NB4 (cell line): ENCODE data around the gene APC2.

Source experiments
- DNase-seq: peaks from one replicate; pipeline ENCODE4 v3.0.0; 2010; ENCODE audit warnings: low read depth
- H3K4me3 ChIP-seq: one replicate; pipeline ENCODE4 v1.5.1; 2011; ENCODE audit warnings: mild to moderate bottlenecking, low read depth, low read length, moderate library complexity
- MYC ChIP-seq: IDR thresholded peaks from 2 replicates; pipeline ENCODE4 v1.6.1; 2011; ENCODE audit warnings: low read depth, low read length
- POLR2A ChIP-seq: IDR thresholded peaks from 2 replicates; pipeline ENCODE4 v1.6.1; 2011; ENCODE audit warnings: mild to moderate bottlenecking; ENCODE audit not compliant: insufficient read length; ENCODE audit errors: extremely low read depth
- TF ChIP-seq, protein P1 (sequence below): IDR thresholded peaks from one replicate; pipeline ENCODE4 v1.5.1; 2012; ENCODE audit warnings: low read depth, low read length
- TF ChIP-seq, protein P2 (sequence below): IDR thresholded peaks from 2 replicates; pipeline ENCODE4 v1.6.1; 2011; ENCODE audit warnings: low read depth, low read length

Gene APC2

DNA sequence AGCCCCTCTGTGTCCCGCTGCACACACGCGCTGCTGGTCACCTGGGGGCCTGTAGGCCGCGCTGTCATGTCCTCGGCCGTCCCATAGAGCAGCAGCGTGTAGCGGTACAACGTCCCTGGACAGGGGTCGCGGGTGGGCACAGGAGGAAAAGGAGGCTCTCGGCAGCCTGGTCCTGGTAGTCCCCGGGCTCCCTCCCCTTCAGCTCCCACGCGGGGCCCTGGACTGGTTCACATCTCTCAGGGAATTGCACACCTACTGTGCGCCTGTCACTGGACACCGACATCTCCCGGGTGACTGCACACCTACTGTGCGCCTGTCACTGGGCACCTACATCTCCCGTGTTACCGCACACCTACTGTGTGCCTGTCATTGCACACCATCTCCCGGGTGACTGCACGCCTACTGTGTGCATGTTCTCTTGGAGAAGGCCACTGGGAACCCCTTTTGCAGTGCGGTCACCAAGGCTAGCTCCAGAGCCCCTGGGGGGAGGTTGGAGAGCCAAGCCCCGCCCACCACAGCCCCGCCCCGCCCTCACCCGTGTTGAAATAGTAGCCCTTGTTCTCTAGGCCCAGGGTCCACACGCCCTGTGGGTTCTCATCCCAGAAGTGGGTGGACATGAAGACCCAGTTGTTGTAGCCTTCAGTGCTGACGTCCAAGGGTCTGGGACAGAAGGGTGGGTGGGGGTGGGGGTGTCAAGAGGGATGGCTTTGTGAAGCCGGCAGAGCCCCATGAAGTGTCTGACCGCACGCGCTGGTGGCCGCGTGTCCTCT lies 32.6 kb downstream of the APC2 start:
- no peak overlapping the region for H3K4me3 ChIP-seq
- DNase-seq: no peak
- TF ChIP-seq POLR2A (no peak), MYC (no peak)
- TF ChIP-seq, protein P1, sequence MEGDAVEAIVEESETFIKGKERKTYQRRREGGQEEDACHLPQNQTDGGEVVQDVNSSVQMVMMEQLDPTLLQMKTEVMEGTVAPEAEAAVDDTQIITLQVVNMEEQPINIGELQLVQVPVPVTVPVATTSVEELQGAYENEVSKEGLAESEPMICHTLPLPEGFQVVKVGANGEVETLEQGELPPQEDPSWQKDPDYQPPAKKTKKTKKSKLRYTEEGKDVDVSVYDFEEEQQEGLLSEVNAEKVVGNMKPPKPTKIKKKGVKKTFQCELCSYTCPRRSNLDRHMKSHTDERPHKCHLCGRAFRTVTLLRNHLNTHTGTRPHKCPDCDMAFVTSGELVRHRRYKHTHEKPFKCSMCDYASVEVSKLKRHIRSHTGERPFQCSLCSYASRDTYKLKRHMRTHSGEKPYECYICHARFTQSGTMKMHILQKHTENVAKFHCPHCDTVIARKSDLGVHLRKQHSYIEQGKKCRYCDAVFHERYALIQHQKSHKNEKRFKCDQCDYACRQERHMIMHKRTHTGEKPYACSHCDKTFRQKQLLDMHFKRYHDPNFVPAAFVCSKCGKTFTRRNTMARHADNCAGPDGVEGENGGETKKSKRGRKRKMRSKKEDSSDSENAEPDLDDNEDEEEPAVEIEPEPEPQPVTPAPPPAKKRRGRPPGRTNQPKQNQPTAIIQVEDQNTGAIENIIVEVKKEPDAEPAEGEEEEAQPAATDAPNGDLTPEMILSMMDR: no peak
- TF ChIP-seq, protein P2, sequence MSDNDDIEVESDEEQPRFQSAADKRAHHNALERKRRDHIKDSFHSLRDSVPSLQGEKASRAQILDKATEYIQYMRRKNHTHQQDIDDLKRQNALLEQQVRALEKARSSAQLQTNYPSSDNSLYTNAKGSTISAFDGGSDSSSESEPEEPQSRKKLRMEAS: no peak

DNA sequence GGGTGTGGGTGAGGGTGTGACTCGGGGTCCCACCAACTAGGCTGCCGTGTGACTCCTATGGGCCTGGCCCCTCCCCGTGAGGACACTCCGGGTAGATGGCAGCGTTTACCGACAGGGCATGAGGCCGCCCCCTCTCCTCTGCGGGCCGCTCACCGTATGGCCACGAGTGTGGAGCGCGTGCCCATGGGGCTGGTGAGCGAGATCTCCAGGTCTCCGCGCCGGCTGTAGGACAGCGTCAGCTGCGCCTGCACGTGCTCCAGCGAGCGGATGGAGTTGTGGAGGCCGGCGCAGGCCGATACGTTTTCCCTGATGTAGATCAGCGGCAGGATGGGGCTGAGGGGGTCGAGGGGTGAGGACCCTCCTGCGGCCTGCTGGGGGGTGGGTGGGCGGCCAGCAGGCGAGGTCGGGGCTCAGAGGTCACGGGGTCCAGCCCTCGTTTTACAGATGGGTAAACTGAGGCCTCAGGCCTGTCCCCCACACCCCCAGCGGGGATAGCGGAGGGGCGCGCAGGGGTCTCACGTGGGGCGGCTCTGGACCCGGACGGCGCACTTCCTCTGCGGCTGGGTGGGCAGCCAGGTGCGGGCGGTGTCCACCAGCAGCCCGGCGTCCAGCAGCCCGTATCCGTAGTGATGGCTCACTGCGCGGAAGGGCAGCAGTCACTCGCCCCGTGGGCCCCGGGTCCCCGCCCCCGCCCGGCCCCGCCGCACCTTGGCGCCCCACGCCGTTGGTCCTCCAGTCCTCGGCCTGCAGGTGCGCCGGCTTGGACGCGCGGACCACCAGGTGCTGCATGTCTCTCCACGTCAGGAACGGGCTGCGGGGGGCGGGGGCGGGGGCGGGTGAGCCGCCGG lies 33.4 kb downstream of the APC2 start:
- no peak overlapping the region for H3K4me3 ChIP-seq
- no peak for DNase-seq
- no peak for TF ChIP-seq MYC
- no peak for TF ChIP-seq POLR2A
- TF ChIP-seq, protein P2: no peak
- TF ChIP-seq, protein P1: no peak

DNA sequence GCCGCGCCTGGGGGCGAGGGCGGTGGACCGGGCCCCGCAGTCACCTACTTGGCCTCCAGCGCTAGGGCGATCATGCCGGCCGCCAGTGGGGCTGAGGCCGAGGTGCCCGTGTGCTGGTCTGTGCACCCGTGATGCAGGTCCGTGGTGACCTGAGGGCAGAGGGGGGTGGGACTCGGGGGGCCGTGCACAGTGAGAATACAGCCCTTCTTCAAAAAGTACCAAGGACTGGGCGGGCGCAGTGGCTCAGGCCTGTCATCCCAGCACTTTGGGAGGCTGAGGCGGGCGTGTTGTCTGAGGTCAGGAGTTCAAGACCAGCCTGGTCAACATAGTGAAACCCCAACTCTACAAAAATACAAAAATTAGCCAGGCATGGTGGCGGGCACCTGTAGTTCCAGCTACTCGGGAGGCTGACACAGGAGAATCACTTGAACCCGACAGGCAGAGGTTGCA lies 34.1 kb downstream of the APC2 start:
- H3K4me3 ChIP-seq: no peak overlapping the region
- DNase-seq: no peak
- TF ChIP-seq, protein P2: no peak
- TF ChIP-seq, protein P1: no peak
- no peak for TF ChIP-seq MYC

DNA sequence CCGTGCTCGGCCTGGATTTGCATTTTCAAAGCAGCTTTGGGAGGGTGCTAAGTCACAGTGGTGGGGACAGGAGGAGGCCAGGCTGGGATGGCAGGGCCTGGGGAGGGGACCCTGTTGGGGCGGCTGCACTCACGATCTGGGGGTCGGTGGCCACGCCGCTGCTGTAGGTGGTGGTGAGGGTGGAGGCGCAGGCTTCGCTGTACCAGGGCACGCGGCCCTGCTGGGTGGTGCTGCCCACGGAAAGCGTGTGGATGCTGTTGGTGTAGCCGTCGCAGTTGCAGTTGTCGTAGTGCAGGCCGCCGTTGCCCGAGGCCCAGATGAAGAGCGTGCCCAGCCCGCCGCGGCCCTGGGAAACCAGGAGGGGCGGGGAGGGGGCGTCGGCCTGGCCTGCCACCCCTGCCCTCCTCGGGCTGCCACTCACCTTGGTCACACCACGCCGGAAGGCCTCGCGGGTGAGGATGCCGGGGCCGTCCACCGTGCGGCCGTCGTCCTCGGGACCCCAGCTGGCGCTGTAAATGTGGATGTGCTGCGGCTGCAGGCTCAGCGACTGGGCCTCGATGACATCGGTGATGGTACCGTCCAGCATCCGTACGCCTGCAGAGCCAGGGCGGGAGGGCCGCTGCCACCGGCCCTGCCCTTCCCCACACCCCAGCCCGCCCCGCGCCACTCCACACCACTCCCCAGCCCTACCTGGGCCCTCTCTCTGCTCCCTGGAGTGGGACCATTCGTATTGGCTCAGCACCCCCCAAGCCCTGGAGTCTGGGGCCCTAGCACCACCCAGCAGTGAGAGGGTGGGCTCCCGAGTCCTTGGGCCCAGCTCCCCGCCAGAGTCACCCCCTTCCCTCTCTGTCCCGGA lies 37.0 kb downstream of the APC2 start:
- TF ChIP-seq, protein P2: no peak
- TF ChIP-seq MYC (no peak), POLR2A (no peak)
- TF ChIP-seq, protein P1: no peak
- H3K4me3 ChIP-seq: no peak overlapping the region
- no peak for DNase-seq

DNA sequence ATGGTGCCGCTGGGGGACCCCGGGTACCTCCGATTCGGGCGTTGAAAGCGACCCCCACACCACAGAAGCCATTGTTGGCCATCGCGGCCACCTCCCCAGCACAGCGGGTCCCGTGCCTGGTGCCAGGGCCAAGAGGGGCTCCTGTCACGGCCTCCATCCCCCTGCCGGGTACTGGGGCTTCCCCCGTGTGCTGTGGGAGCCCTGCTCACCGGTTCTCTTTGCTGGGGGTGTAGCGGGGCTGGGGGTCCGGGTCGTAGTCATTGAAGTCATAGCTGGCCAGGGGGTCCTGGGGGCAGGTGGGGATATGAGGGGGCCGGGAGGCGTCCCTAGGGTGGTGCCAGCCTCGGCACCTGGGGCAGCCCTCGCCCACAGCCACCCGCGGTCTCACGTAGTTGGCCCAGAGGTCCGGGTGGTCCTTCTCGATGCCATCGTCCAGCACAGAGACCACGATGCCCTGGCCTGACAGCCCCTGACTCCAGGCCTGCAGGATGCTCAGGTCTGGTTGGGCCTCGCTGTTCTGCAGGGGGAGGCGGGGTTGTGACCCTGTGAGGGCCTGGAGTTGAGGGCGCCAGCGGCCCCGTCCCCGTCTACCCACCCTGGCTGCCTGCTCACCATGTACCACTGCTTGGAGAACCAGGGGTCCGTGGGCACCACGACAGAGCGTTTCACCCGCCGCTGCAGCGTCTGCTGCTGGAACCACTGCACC lies 37.8 kb downstream of the APC2 start:
- H3K4me3 ChIP-seq: no peak overlapping the region
- TF ChIP-seq, protein P1: no peak
- TF ChIP-seq, protein P2: no peak
- TF ChIP-seq MYC: no peak
- TF ChIP-seq POLR2A: no peak
- DNase-seq: no peak
